HL-60 (cell line): Measurements from ENCODE around the gene FGD3.

ENCODE experiments used
- CTCF ChIP-seq: IDR thresholded peaks from one replicate; pipeline ENCODE4 v1.5.1; 2011; ENCODE audit warnings: low read length, control low read depth, inconsistent platforms; ENCODE audit not compliant: insufficient read depth
- SPI1 ChIP-seq: IDR thresholded peaks from 2 replicates; pipeline ENCODE4 v1.6.1; 2012; ENCODE audit warnings: low read depth, mild to moderate bottlenecking, borderline replicate concordance
- TF ChIP-seq, protein P1 (sequence below): IDR thresholded peaks from 2 replicates; pipeline ENCODE4 v1.6.1; 2012; ENCODE audit warnings: low read depth; ENCODE audit not compliant: insufficient replicate concordance

GRCh38 chr9:93036887-93037475, 89.7 kb downstream of the FGD3 start:
- TF ChIP-seq, protein P1, sequence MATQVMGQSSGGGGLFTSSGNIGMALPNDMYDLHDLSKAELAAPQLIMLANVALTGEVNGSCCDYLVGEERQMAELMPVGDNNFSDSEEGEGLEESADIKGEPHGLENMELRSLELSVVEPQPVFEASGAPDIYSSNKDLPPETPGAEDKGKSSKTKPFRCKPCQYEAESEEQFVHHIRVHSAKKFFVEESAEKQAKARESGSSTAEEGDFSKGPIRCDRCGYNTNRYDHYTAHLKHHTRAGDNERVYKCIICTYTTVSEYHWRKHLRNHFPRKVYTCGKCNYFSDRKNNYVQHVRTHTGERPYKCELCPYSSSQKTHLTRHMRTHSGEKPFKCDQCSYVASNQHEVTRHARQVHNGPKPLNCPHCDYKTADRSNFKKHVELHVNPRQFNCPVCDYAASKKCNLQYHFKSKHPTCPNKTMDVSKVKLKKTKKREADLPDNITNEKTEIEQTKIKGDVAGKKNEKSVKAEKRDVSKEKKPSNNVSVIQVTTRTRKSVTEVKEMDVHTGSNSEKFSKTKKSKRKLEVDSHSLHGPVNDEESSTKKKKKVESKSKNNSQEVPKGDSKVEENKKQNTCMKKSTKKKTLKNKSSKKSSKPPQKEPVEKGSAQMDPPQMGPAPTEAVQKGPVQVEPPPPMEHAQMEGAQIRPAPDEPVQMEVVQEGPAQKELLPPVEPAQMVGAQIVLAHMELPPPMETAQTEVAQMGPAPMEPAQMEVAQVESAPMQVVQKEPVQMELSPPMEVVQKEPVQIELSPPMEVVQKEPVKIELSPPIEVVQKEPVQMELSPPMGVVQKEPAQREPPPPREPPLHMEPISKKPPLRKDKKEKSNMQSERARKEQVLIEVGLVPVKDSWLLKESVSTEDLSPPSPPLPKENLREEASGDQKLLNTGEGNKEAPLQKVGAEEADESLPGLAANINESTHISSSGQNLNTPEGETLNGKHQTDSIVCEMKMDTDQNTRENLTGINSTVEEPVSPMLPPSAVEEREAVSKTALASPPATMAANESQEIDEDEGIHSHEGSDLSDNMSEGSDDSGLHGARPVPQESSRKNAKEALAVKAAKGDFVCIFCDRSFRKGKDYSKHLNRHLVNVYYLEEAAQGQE, result no peak
- TF ChIP-seq CTCF (no peak), SPI1 (no peak)
